ENCODE data around the gene BCAP31.

Gene BCAP31

GRCh38 chrX:153724252-153725038, at the start of gene BCAP31, which contains the start of gene ABCD1:
Gene BCAP31, minus strand, starts transcription at chrX:153724387. Its CDS starts 1,143 bp downstream, at chrX:153723244.
Gene ABCD1, plus strand, starts transcription at chrX:153724856. Its CDS starts 411 bp downstream, at chrX:153725267.
- DNase-seq (ENCODE audit: low read depth): peak; percentile 84

GRCh38 chrX:153773218-153773611, 49.0 kb upstream of the BCAP31 start:
- DNase-seq (ENCODE audit: low read depth): no peak

GRCh38 chrX:153772316-153773217, 48.4 kb upstream of the BCAP31 start:
- DNase-seq (ENCODE audit: low read depth): no peak

- no peak for DNase-seq (ENCODE audit: low read depth)
Observed at GRCh38 chrX:153771415-153772315, 47.5 kb upstream of the BCAP31 start.

GRCh38 chrX:153770601-153771414, 46.6 kb upstream of the BCAP31 start:
- DNase-seq (ENCODE audit: low read depth): no peak

GRCh38 chrX:153769865-153770600, 45.8 kb upstream of the BCAP31 start:
- no peak for DNase-seq (ENCODE audit: low read depth)

GRCh38 chrX:153769158-153769864, 45.1 kb upstream of the BCAP31 start:
- no peak for DNase-seq (ENCODE audit: low read depth)

GRCh38 chrX:153768311-153769157, 44.3 kb upstream of the BCAP31 start:
- DNase-seq (ENCODE audit: low read depth): no peak

- DNase-seq (ENCODE audit: low read depth): no peak
Observed at GRCh38 chrX:153767674-153768055, 43.5 kb upstream of the BCAP31 start.

- no peak for DNase-seq (ENCODE audit: low read depth)
Observed at GRCh38 chrX:153766871-153767673, 42.9 kb upstream of the BCAP31 start.

- DNase-seq (ENCODE audit: low read depth): peak; percentile 13
Observed at GRCh38 chrX:153766098-153766817, 42.1 kb upstream of the BCAP31 start.

- no peak for DNase-seq (ENCODE audit: low read depth)
Observed at GRCh38 chrX:153765138-153766079, 41.2 kb upstream of the BCAP31 start.

- no peak for DNase-seq (ENCODE audit: low read depth)
Observed at GRCh38 chrX:153764786-153765137, 40.6 kb upstream of the BCAP31 start.

GRCh38 chrX:153763989-153764755, 40.0 kb upstream of the BCAP31 start, which contains the start of gene PLXNB3:
Gene PLXNB3, plus strand, starts transcription at chrX:153764249. Its CDS starts 1,287 bp downstream, at chrX:153765536.
- DNase-seq (ENCODE audit: low read depth): peak; percentile 58

GRCh38 chrX:153763298-153763932, 39.2 kb upstream of the BCAP31 start:
- DNase-seq (ENCODE audit: low read depth): no peak

Measured in stimulated activated CD4-positive, alpha-beta T cell treated with anti-CD3 and anti-CD28 coated beads, Interleukin-2, amount 100 ng/mL, for 4 hours (primary cell).